Lung (tissue), 12 donors: ENCODE measurements around the gene IST1. TPM values are rescaled to one million over a fixed set of nuclear protein-coding genes. Genes with fewer than 3 reads are reported as not detected.
"Not testable (repeated sequence)": the region's sequence is repeated elsewhere in the genome, so short reads cannot be mapped to it uniquely, and the experiment has no call there.

Experiments
- ATAC-seq: fragments of 200-7000 bp; cut with Tn5 transposase; one replicate; pipeline ENCODE4 v1.9.1; 2020; ENCODE audit warnings: moderate number of reproducible peaks; ENCODE audit not compliant: insufficient read depth, low FRiP score
- DNase-seq, 3 donors: peaks; one replicate each; pipeline ENCODE4 v3.0.0-alpha.2; 2013 to 2017
- H3K27ac ChIP-seq, 2 donors: one replicate each; pipeline ENCODE4 v1.5.1; 2013; ENCODE audit warnings: mild to moderate bottlenecking in 2 of 2, moderate library complexity in 2 of 2, control low read depth in 1 of 2, inconsistent platforms in 1 of 2, low read depth in 1 of 2, low read length in 1 of 2
- H3K27me3 ChIP-seq, 3 donors: one replicate each; pipeline ENCODE4 v1.5.1; 2013; ENCODE audit warnings: low read length in 2 of 3; ENCODE audit not compliant: control insufficient read depth in 3 of 3, insufficient read depth in 3 of 3
- H3K36me3 ChIP-seq, 4 donors: one replicate each; pipeline ENCODE4 v1.5.1; 2013; ENCODE audit warnings: low read length in 4 of 4, mild to moderate bottlenecking in 1 of 4, moderate library complexity in 1 of 4; ENCODE audit not compliant: control insufficient read depth in 4 of 4, insufficient read depth in 4 of 4
- H3K4me1 ChIP-seq, 5 donors: one replicate each; pipeline ENCODE4 v1.5.1; 2013; ENCODE audit warnings: low read length in 5 of 5, mild to moderate bottlenecking in 2 of 5, moderate library complexity in 1 of 5; ENCODE audit not compliant: control insufficient read depth in 5 of 5, insufficient read depth in 5 of 5
- H3K4me3 ChIP-seq: one replicate; pipeline ENCODE4 v1.5.1; 2013; ENCODE audit warnings: mild to moderate bottlenecking, control low read depth, moderate library complexity
- H3K9ac ChIP-seq, 2 donors: one replicate each; pipeline ENCODE4 v1.5.1; 2013; ENCODE audit warnings: low read length in 2 of 2, control low read depth in 1 of 2; ENCODE audit not compliant: insufficient read depth in 1 of 2
- H3K9me3 ChIP-seq, 4 donors: one replicate each; pipeline ENCODE4 v1.5.1; 2013; ENCODE audit warnings: low read length in 3 of 4, mild to moderate bottlenecking in 1 of 4, moderate library complexity in 1 of 4; ENCODE audit not compliant: control insufficient read depth in 4 of 4, insufficient read depth in 3 of 4
- CTCF ChIP-seq: IDR thresholded peaks from 2 replicates; pipeline ENCODE4 v1.5.1; 2012; ENCODE audit warnings: mild to moderate bottlenecking; ENCODE audit errors: control extremely low read depth, extremely low read depth
- WGBS, 2 donors: extraction: QIAGEN DNeasy Blood & Tissue Kit; methylation state at CpG; one replicate each; pipeline ENCODE4 v1.1.7; 2013; 5-methylcytosine and 5-hydroxymethylcytosine counted together
- polyA plus RNA-seq, 2 donors: library from polyadenylated mRNA; stranded (reverse); fragments of 200-250 nt; gene quantifications; one replicate each; pipeline ENCODE4 v1.2.1, GENCODE V29; 2013
- total RNA-seq, 2 donors: library from RNA; depleted of rRNA in 1 of 2; stranded (reverse); fragments of >200 nt in 1 of 2; gene quantifications; one replicate each; pipeline ENCODE4 v1.2.1, GENCODE V29; 2014 to 2021
- donor health status: control.
- donor health status: control.
- donor health status: Bipolar disorder and iron deficiency.
- donor health status: healthy.
- donor health status: DM: yes; HTN: yes; CAD: no.

Gene IST1
- total and polyA plus RNA-seq, 4 donors: 77.4 to 236 (median 146) TPM

- Histone ChIP-seq H3K36me3 (peaks cover 0 to 5% (median 2%) of the 10 kb centered on the region in 4 donors), H3K9ac (no peak overlapping the region), H3K27me3 (no peaks in the 10 kb centered on the region), H3K4me3 (no peak overlapping the region), H3K4me1 (peaks cover 0 to 6% (median 0%) of the 10 kb centered on the region in 5 donors), H3K9me3 (no peaks in the 10 kb centered on the region), H3K27ac (no peak overlapping the region)
- ATAC-seq: no peak
- DNase-seq: no peak
- TF ChIP-seq CTCF: no peak
- WGBS, 2 donors: 85 to 91% methylated on average over 9 of the region's 9 CpGs
Measured at GRCh38 chr16:71904239-71904638, 8.9 kb downstream of the IST1 start.

DNA sequence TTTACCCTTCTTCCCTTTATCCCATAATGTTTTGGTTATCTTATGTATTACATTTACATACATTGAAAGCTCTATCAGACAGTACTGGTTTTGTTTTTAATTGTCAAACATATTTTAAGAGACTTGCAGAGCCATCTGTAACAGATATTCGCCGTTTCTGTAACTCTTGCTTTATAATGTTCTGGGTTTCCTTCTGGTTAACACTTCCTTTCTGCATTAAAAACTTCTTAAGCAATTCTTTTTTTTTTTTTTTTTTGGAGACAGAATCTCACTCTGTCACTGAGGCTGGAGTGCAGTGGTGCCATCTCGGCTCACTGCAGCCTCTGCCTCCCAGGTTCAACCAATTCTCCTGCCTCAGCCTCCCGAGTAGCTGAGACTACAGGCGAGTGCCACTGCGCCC, 10.4 kb downstream of the IST1 start:
- H3K4me3 ChIP-seq, H3K9me3 ChIP-seq, DNase-seq, H3K27ac ChIP-seq, H3K27me3 ChIP-seq, H3K4me1 ChIP-seq, H3K9ac ChIP-seq, ATAC-seq, H3K36me3 ChIP-seq: not testable (repeated sequence)
- 53 to 74% methylated on average over 6 of the region's 6 CpGs for WGBS, 2 donors

GRCh38 chr16:71911121-71911520, 15.8 kb downstream of the IST1 start:
- 85 to 86% methylated on average over 7 of the region's 7 CpGs for WGBS, 2 donors
- peaks cover 0 to 9% (median 0%) of the 10 kb centered on the region in 5 donors for H3K4me1 ChIP-seq
- ATAC-seq: no peak

More at GRCh38 chr16:71911121-71911520, 15.8 kb downstream of the IST1 start:
- no peak overlapping the region for H3K4me3 ChIP-seq
- H3K9me3 ChIP-seq: no peaks in the 10 kb centered on the region
- TF ChIP-seq CTCF: no peak
- no peak for DNase-seq
- no peaks in the 10 kb centered on the region for H3K27me3 ChIP-seq
- peaks cover 3 to 8% (median 5%) of the 10 kb centered on the region in 4 donors for H3K36me3 ChIP-seq
- no peak overlapping the region for H3K9ac ChIP-seq
- no peak overlapping the region for H3K27ac ChIP-seq
